H1 (cell line): ENCODE data around the gene DIAPH1. TPM values are rescaled to one million over a fixed set of nuclear protein-coding genes. Genes with fewer than 3 reads are reported as not detected.

ENCODE experiments used
- CTCF ChIA-PET: fragments of 300-600 bp; sonication (Branson Sonifier 250); formaldehyde crosslinking; loops from one replicate; lab custom pipeline; 2021; ENCODE audit not compliant: partially characterized antibody; lab: Charles Lee
- POLR2A ChIA-PET: fragments of 300-600 bp; sonication (Branson Sonifier 250); formaldehyde crosslinking; loops from one replicate; lab custom pipeline; 2021; ENCODE audit warnings: inconsistent platforms; ENCODE audit not compliant: partially characterized antibody; lab: Charles Lee
- DNase-seq, 2 experiments: peaks; one replicate each; pipeline versions ENCODE4 v3.0.0 to v3.0.0-alpha.2; 2010 to 2022; ENCODE audit warnings: low spot score in 2 of 2, low read depth in 1 of 2, mixed read lengths in 1 of 2
- FAIRE-seq: peaks from 2 replicates; lab custom pipeline; 2011; peaks lifted over from hg19 to GRCh38; lab: Jason Lieb, UNC
- H2AFZ ChIP-seq: 2 replicates; pipeline ENCODE4 v1.8.1; 2012; ENCODE audit warnings: low read length, inconsistent platforms
- H2AK5ac ChIP-seq: 2 replicates; pipeline ENCODE4 v1.6.1; 2013; ENCODE audit warnings: low read depth, low read length
- H2BK120ac ChIP-seq: replicated peaks from 2 replicates; pipeline ENCODE3; 2013; ENCODE audit warnings: low read depth, low read length, inconsistent platforms
- H2BK12ac ChIP-seq: 2 replicates; pipeline ENCODE4 v1.6.1; 2013; ENCODE audit warnings: low read depth, low read length
- H2BK15ac ChIP-seq: 2 replicates; pipeline ENCODE4 v1.6.1; 2013; ENCODE audit warnings: low read length
- H2BK20ac ChIP-seq: 2 replicates; pipeline ENCODE4 v1.6.1; 2013; ENCODE audit warnings: low read length
- H2BK5ac ChIP-seq: 2 replicates; pipeline ENCODE4 v1.6.1; 2013; ENCODE audit warnings: low read depth, low read length
- H3K14ac ChIP-seq: 2 replicates; pipeline ENCODE4 v1.6.1; 2013; ENCODE audit warnings: inconsistent platforms; ENCODE audit not compliant: insufficient read length
- H3K18ac ChIP-seq: 2 replicates; pipeline ENCODE4 v1.6.1; 2013; ENCODE audit warnings: low read length; ENCODE audit errors: extremely low read depth
- H3K23ac ChIP-seq: 2 replicates; pipeline ENCODE4 v1.6.1; 2013; ENCODE audit warnings: inconsistent platforms; ENCODE audit not compliant: insufficient read length
- H3K23me2 ChIP-seq: 2 replicates; pipeline ENCODE4 v1.6.1; 2013; ENCODE audit warnings: low read depth, low read length
- H3K27ac ChIP-seq: 2 replicates; pipeline ENCODE4 v1.6.1; 2011; ENCODE audit warnings: low read depth, low read length, inconsistent platforms
- H3K27me3 ChIP-seq, 4 experiments: replicated peaks in 1 of 4; 1 replicate in 1 of 4; 2 replicates in 3 of 4; pipeline versions ENCODE4 v1.6.1 to v1.8.1; 2011 to 2013; ENCODE audit warnings: low read length in 3 of 4, mild to moderate bottlenecking in 3 of 4, inconsistent platforms in 2 of 4, mixed read lengths in 2 of 4, moderate library complexity in 1 of 4; ENCODE audit not compliant: control insufficient read depth in 3 of 4, insufficient read depth in 3 of 4; ENCODE audit errors: extremely low read depth in 1 of 4
- H3K36me3 ChIP-seq, 4 experiments: 2 replicates each; pipeline versions ENCODE4 v1.6.1 to v1.8.1; 2011 to 2013; ENCODE audit warnings: mild to moderate bottlenecking in 4 of 4, low read length in 3 of 4, moderate library complexity in 2 of 4, control low read depth in 1 of 4, inconsistent platforms in 1 of 4; ENCODE audit not compliant: insufficient read depth in 4 of 4, control insufficient read depth in 2 of 4
- H3K4ac ChIP-seq: replicated peaks from 2 replicates; pipeline ENCODE3; 2013; ENCODE audit warnings: low read length, low read depth, mixed read lengths, inconsistent platforms; ENCODE audit not compliant: insufficient read length
- H3K4me1 ChIP-seq, 4 experiments: replicated peaks in 1 of 4; 1 replicate in 1 of 4; 2 replicates in 3 of 4; pipeline versions ENCODE4 v1.6.1 to v1.8.1; 2011 to 2013; ENCODE audit warnings: low read length in 3 of 4, inconsistent platforms in 2 of 4, mixed read lengths in 1 of 4; ENCODE audit not compliant: insufficient read depth in 4 of 4, control insufficient read depth in 3 of 4
- H3K4me2 ChIP-seq, 2 experiments: 2 replicates each; pipeline versions ENCODE4 v1.6.1 to v1.8.1; 2011 to 2013; ENCODE audit warnings: low read depth in 2 of 2, low read length in 2 of 2, control low read depth in 1 of 2, inconsistent platforms in 1 of 2, mild to moderate bottlenecking in 1 of 2; ENCODE audit not compliant: insufficient read depth in 1 of 2
- H3K4me3 ChIP-seq, 4 experiments: fragments of 200-600, 300-600 bp in 1 of 4; sonication (generic), shearing (Covaris generic), sonication (Bioruptor Twin) in 1 of 4; 2 replicates each; pipeline versions ENCODE4 v1.5.1 to v1.8.1; 2011 to 2016; ENCODE audit warnings: low read length in 4 of 4, low read depth in 3 of 4, control low read depth in 2 of 4, inconsistent platforms in 2 of 4, mild to moderate bottlenecking in 2 of 4, mixed read lengths in 1 of 4, moderate library complexity in 1 of 4; ENCODE audit not compliant: insufficient read depth in 2 of 4; ENCODE audit errors: extremely low read depth in 1 of 4
- H3K56ac ChIP-seq: replicated peaks from 2 replicates; pipeline ENCODE3; 2013; ENCODE audit warnings: low read depth, mild to moderate bottlenecking, mixed read lengths, low read length, inconsistent platforms; ENCODE audit not compliant: insufficient read length
- H3K79me1 ChIP-seq: 2 replicates; pipeline ENCODE4 v1.6.1; 2013; ENCODE audit warnings: low read depth, low read length, control low read depth
- H3K79me2 ChIP-seq, 2 experiments: 2 replicates each; pipeline versions ENCODE4 v1.6.1 to v1.8.1; 2012 to 2013; ENCODE audit warnings: low read length in 2 of 2, mild to moderate bottlenecking in 2 of 2, inconsistent platforms in 1 of 2; ENCODE audit not compliant: insufficient read depth in 2 of 2, control insufficient read depth in 1 of 2
- H3K9ac ChIP-seq, 4 experiments: replicated peaks in 1 of 4; 1 replicate in 1 of 4; 2 replicates in 3 of 4; pipeline versions ENCODE4 v1.6.1 to v1.8.1; 2011 to 2013; ENCODE audit warnings: low read depth in 3 of 4, low read length in 3 of 4, control low read depth in 2 of 4, mild to moderate bottlenecking in 2 of 4, moderate library complexity in 2 of 4, inconsistent platforms in 1 of 4; ENCODE audit errors: extremely low read depth in 1 of 4
- H3K9me3 ChIP-seq, 2 experiments: 2 replicates each; pipeline versions ENCODE4 v1.6.1 to v1.8.1; 2012 to 2013; ENCODE audit warnings: mild to moderate bottlenecking in 2 of 2, moderate library complexity in 2 of 2, control low read depth in 1 of 2, inconsistent platforms in 1 of 2, low read depth in 1 of 2, low read length in 1 of 2, mixed read lengths in 1 of 2; ENCODE audit not compliant: insufficient read depth in 2 of 2
- H4K20me1 ChIP-seq, 2 experiments: replicated peaks in 1 of 2; 2 replicates each; pipeline versions ENCODE3 to v1.8.1; 2011 to 2013; ENCODE audit warnings: inconsistent platforms in 2 of 2, low read length in 2 of 2, mild to moderate bottlenecking in 1 of 2; ENCODE audit not compliant: insufficient read depth in 2 of 2, control insufficient read depth in 1 of 2
- H4K5ac ChIP-seq: 2 replicates; pipeline ENCODE4 v1.6.1; 2013; ENCODE audit warnings: low read length, low read depth, mixed read lengths, inconsistent platforms; ENCODE audit not compliant: insufficient read length
- H4K8ac ChIP-seq: 2 replicates; pipeline ENCODE4 v1.8.0; 2013; ENCODE audit warnings: mild to moderate bottlenecking, moderate library complexity, low read length, inconsistent platforms; ENCODE audit not compliant: insufficient read depth; ENCODE audit errors: extremely low read depth
- H4K91ac ChIP-seq: replicated peaks from 2 replicates; pipeline ENCODE3; 2013; ENCODE audit warnings: low read length, mixed read lengths, inconsistent platforms; ENCODE audit not compliant: insufficient read length
- BCL11A ChIP-seq, 2 experiments: IDR thresholded peaks; one replicate each; pipeline ENCODE4 v1.6.1; 2011; ENCODE audit warnings: low read depth in 2 of 2, low read length in 2 of 2, mild to moderate bottlenecking in 2 of 2
- CBX5 ChIP-seq: fragments of 300-800, 300-1000 bp; sonication (generic); IDR thresholded peaks from 2 replicates; pipeline ENCODE4 v1.7.1; 2016; ENCODE audit warnings: antibody characterized with exemption, low read length, low read depth
- CBX8 ChIP-seq: fragments of 300-800, 300-1000 bp; sonication (generic); IDR thresholded peaks from 2 replicates; pipeline ENCODE4 v1.7.1; 2016; ENCODE audit warnings: low read depth, low read length, borderline replicate concordance
- CTCF ChIP-seq, 3 experiments: IDR thresholded peaks; 1 replicate in 2 of 3; 2 replicates in 1 of 3; pipeline versions ENCODE4 v1.5.1 to v1.6.1; 2011; ENCODE audit warnings: low read length in 3 of 3, mild to moderate bottlenecking in 3 of 3, inconsistent platforms in 2 of 3, low read depth in 1 of 3, moderate library complexity in 1 of 3; ENCODE audit not compliant: insufficient read depth in 1 of 3; ENCODE audit errors: control extremely low read depth in 1 of 3
- EGR1 ChIP-seq: IDR thresholded peaks from 2 replicates; pipeline ENCODE4 v1.6.1; 2011; ENCODE audit warnings: low read depth, low read length, borderline replicate concordance
- FOSL1 ChIP-seq: IDR thresholded peaks from 2 replicates; pipeline ENCODE4 v1.6.1; 2011; ENCODE audit warnings: mild to moderate bottlenecking, low read depth, low read length, moderate library complexity; ENCODE audit not compliant: insufficient read depth
- KDM4A ChIP-seq: IDR thresholded peaks from one replicate; pipeline ENCODE4 v1.7.1; 2012; ENCODE audit warnings: low read depth, mild to moderate bottlenecking, moderate library complexity, low read length, inconsistent platforms; ENCODE audit not compliant: severe bottlenecking
- KDM5A ChIP-seq: fragments of 200-600 bp; IDR thresholded peaks from 2 replicates; pipeline ENCODE4 v1.7.1; 2012; ENCODE audit warnings: mild to moderate bottlenecking, low read length, inconsistent platforms, mixed read lengths
- NRF1 ChIP-seq: IDR thresholded peaks from 2 replicates; pipeline ENCODE4 v1.6.1; 2011; ENCODE audit warnings: mild to moderate bottlenecking, low read depth, low read length, improper control_type of control experiment
- RBBP5 ChIP-seq: IDR thresholded peaks from 2 replicates; pipeline ENCODE4 v1.7.1; 2012; ENCODE audit warnings: low read depth, mild to moderate bottlenecking, inconsistent platforms, low read length, moderate library complexity, borderline replicate concordance
- SIRT6 ChIP-seq: IDR thresholded peaks from one replicate; pipeline ENCODE4 v1.7.1; 2012; ENCODE audit warnings: low read length, inconsistent platforms
- TBP ChIP-seq: IDR thresholded peaks from 2 replicates; pipeline ENCODE4 v1.6.1; 2011; ENCODE audit warnings: low read depth, low read length, improper control_type of control experiment
- TCF12 ChIP-seq: IDR thresholded peaks from 2 replicates; pipeline ENCODE4 v1.6.1; 2011; ENCODE audit warnings: low read depth, mild to moderate bottlenecking, low read length
- polyA plus RNA-seq, 7 experiments: library from polyadenylated mRNA; depleted of rRNA in 3 of 7; stranded (reverse) in 5 of 7; unstranded in 2 of 7; fragments of >200 nt in 5 of 7; fragments of 200-250 nt in 2 of 7; gene quantifications; 1 replicate in 5 of 7; 2 replicates in 1 of 7; 4 replicates in 1 of 7; pipeline versions ENCODE4 v1.2.1 to v1.2.3, GENCODE V29; 2011 to 2013; ENCODE audit warnings: missing spikeins in 2 of 7, mixed read lengths in 2 of 7
- total RNA-seq: library from RNA; stranded (reverse); fragmentation: NEBNext Ultra II Directional; extraction: Animal tissue kit (Norgen Biotek cat#: 25700); gene quantifications from 2 replicates; pipeline ENCODE4 v1.2.1, GENCODE V29; 2021

Gene DIAPH1
- total and polyA plus RNA-seq, 2 of the 8 experiments (the other 6 are each of a cell fraction or from before 2014, with no cell fraction given), result 61.2 to 114 TPM

- no peak for DNase-seq
- POLR2A ChIA-PET, result interaction anchor here (2.1 kb wide), 1 partner anchor 12 kb away, joined by 6 read pairs; no protein-coding TSS in a partner anchor
- Histone ChIP-seq H4K8ac (no peak overlapping the region), H3K27ac (no peak overlapping the region), H2BK5ac (no peak overlapping the region), H3K9ac (no peak overlapping the region), H4K91ac (no peak overlapping the region), H3K23ac (no peak overlapping the region), H3K18ac (no peak overlapping the region), H2AFZ (no peak overlapping the region), H3K36me3 (no peaks in the 10 kb centered on the region), H2AK5ac (no peak overlapping the region), H2BK120ac (no peak overlapping the region), H3K4me3 (no peak overlapping the region), H3K79me1 (no peaks in the 10 kb centered on the region), H4K5ac (no peak overlapping the region), H3K14ac (no peak overlapping the region), H4K20me1 (peaks cover 0 to 16% of the 10 kb centered on the region in 2 experiments), H3K79me2 (no peaks in the 10 kb centered on the region), H3K27me3 (peaks cover 11 to 24% (median 23%) of the 10 kb centered on the region in 4 experiments), H3K9me3 (no peaks in the 10 kb centered on the region), H2BK15ac (no peak overlapping the region), H3K23me2 (peaks cover 4% of the 10 kb centered on the region; the same call in 1 of the 2 replicates), H2BK12ac (no peak overlapping the region), H3K4me2 (no peak overlapping the region), H3K4me1 (peaks cover 5 to 17% (median 9%) of the 10 kb centered on the region in 4 experiments; a peak in 6 of 7 replicates), H3K56ac (no peak overlapping the region), H3K4ac (no peak overlapping the region), H2BK20ac (no peak overlapping the region)
- FAIRE-seq, result no peak
- CTCF ChIA-PET, result interaction anchor here (0.6 to 8.3 kb wide), 9 partner anchors 10 to 201 kb away, joined by 3 to 164 read pairs (median 4); partner anchors contain the start of genes PCDHGB5 and PCDHGB7
- TF ChIP-seq BCL11A (IDR thresholded peaks at IDR 0.05; ENCODE audit: low read depth in 2 of 2, low read length in 2 of 2), result no peak
- no peak for TF ChIP-seq CTCF (IDR thresholded peaks at IDR 0.05; ENCODE audit: control extremely low read depth in 1 of 3, insufficient read depth in 1 of 3, low read depth in 1 of 3, low read length in 3 of 3)
- TF ChIP-seq KDM5A, result no peak
- no peak for TF ChIP-seq TBP
- no peak for TF ChIP-seq SIRT6
- no peak for TF ChIP-seq NRF1
- no peak for TF ChIP-seq FOSL1
- no peak for TF ChIP-seq EGR1
- TF ChIP-seq CBX8, result no peak
- no peak for TF ChIP-seq TCF12
- TF ChIP-seq CBX5, result no peak
- no peak for TF ChIP-seq RBBP5
- TF ChIP-seq KDM4A, result no peak
These were observed 139.0 kb downstream of the DIAPH1 start for GRCh38 chr5:141479776-141480175.
